Esophagus muscularis mucosa (tissue), 4 donors: Measurements from ENCODE around the gene STARD8.

Source experiments
- CTCF ChIP-seq, 3 experiments: fragments of 200-600 bp in 2 of 3; fragments of 450-650 bp in 1 of 3; sonication (generic) in 2 of 3; IDR thresholded peaks; one replicate each; pipeline ENCODE4 v1.5.1; 2017 to 2019; ENCODE audit warnings: antibody characterized with exemption in 3 of 3, mild to moderate bottlenecking in 2 of 3, moderate library complexity in 1 of 3
- EP300 ChIP-seq: sonication (generic); formaldehyde crosslinking; IDR thresholded peaks from one replicate; pipeline ENCODE4 v1.6.1; 2017; ENCODE audit warnings: antibody characterized with exemption
- POLR2A ChIP-seq: fragments of 450-650 bp; IDR thresholded peaks from one replicate; pipeline ENCODE4 v1.6.1; 2017; ENCODE audit warnings: antibody characterized with exemption, moderate library complexity, mild to moderate bottlenecking, low read depth
- POLR2AphosphoS5 ChIP-seq, 2 donors: sonication (generic); formaldehyde crosslinking; IDR thresholded peaks; one replicate each; pipeline ENCODE4 v1.6.1; 2017; ENCODE audit warnings: antibody characterized with exemption in 2 of 2

GRCh38 chrX:68732906-68733493 lies 85.5 kb downstream of the STARD8 start:
- TF ChIP-seq CTCF (IDR thresholded peaks at IDR 0.05) (peak; percentile 63 to 80 (median 66)), POLR2A (no peak), POLR2AphosphoS5 (IDR thresholded peaks at IDR 0.05) (no peak), EP300 (no peak)
